D341Med (cell line): ENCODE measurements around the gene FLT3LG.
"Not testable (repeated sequence)": the region's sequence is repeated elsewhere in the genome, so short reads cannot be mapped to it uniquely, and the experiment has no call there.

Source experiments
- DNase-seq: peaks from one replicate; pipeline ENCODE4 v3.0.0; 2012; ENCODE audit warnings: low spot score

Gene FLT3LG

DNA sequence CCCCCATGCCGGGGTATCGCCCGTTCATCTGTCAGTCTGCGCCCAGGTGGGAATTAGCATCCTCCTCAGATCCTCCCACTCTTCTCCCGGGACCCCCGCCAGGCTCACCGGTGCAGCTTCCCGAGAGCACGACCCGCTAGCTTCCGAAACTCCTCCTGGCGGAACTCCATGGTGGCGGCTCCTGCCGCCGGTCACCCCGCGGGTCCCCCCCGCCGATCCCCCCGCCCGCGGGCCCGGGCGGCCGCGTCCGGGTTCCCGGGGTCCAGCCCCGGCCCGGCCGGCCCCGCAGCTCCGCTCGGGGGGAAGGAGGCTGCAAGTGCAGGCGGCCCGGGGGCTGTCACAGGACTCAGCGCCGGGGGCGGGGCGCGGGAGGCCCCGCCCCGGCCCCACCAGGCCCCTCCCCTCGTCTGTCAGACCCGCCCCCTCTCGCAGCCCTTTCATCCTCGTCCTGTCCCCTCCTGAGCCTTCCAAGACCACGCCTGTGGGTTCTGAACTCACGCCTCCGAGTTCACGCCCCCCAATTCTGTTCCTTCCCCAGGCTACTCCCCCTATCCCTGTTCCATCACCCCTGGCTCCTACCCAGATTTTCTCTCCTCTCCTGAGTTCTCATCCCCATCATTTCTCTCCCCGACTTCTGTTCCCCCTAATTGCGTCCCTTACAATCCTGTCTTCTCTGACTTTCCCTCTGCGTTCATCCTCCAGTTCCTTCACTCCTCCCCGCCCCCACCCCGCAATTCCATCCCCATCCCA lies 32.6 kb upstream of the FLT3LG start, which contains the start of gene SLC17A7:
Gene SLC17A7 (minus strand): TSS at position 318 of the 750 bp plus-strand sequence. CDS start 148 bp downstream, at position 170.
- peak; percentile 90 for DNase-seq

GRCh38 chr19:49441960-49442350 lies 32.1 kb upstream of the FLT3LG start:
- DNase-seq, result no peak

DNA sequence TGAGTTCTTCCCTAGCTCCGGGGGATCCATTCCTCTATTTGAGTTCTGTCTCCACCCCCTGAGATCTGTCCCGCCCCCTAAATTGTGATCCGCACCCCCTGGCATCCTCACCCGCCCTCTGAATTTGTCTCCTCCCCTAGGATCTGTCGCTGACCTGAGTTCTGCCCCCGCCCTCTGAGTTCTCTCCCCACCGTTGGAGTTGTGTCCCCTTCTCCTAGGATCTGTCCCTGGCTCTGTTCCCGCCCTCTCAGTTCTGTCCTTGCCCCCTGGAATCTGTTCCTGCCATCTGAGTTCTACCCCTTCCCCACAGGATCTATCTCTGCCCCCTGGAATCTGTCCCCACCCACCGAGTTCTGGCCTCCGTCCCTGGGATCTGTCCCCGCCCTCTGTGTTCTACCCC lies 31.7 kb upstream of the FLT3LG start:
- DNase-seq, result no peak

- peak; percentile 90 for DNase-seq
Measured at GRCh38 chr19:49442771-49443365, 31.1 kb upstream of the FLT3LG start.

GRCh38 chr19:49443366-49444099 lies 30.5 kb upstream of the FLT3LG start:
- DNase-seq, result peak; percentile 87

GRCh38 chr19:49444100-49444700 lies 29.8 kb upstream of the FLT3LG start:
- not testable (repeated sequence) for DNase-seq

DNA sequence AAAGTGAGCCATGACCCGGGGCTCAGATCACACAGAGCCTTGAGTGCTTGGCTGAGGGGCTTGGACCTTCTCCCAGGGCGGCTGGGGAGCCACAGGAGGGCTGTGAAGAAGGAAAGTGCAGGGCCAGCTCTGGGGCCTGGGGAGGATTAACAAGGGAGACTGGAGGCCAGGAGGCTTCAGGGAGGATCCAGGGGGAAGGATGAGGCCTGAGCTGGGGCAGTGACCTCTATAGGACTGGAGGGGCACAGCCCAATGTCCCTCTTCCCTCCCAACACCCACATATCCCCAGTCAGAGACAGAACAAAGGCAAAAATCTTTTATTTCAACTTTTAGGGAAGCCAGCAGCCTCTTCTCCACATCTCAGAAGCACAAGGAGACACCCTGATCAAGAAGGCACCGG lies 28.0 kb upstream of the FLT3LG start:
- DNase-seq, result no peak

GRCh38 chr19:49447485-49448431 lies 26.3 kb upstream of the FLT3LG start:
- DNase-seq, result no peak

- no peak for DNase-seq
Measured at GRCh38 chr19:49448432-49448786, 25.6 kb upstream of the FLT3LG start.

- DNase-seq, result no peak
Measured at GRCh38 chr19:49450405-49450804, 23.6 kb upstream of the FLT3LG start.

DNA sequence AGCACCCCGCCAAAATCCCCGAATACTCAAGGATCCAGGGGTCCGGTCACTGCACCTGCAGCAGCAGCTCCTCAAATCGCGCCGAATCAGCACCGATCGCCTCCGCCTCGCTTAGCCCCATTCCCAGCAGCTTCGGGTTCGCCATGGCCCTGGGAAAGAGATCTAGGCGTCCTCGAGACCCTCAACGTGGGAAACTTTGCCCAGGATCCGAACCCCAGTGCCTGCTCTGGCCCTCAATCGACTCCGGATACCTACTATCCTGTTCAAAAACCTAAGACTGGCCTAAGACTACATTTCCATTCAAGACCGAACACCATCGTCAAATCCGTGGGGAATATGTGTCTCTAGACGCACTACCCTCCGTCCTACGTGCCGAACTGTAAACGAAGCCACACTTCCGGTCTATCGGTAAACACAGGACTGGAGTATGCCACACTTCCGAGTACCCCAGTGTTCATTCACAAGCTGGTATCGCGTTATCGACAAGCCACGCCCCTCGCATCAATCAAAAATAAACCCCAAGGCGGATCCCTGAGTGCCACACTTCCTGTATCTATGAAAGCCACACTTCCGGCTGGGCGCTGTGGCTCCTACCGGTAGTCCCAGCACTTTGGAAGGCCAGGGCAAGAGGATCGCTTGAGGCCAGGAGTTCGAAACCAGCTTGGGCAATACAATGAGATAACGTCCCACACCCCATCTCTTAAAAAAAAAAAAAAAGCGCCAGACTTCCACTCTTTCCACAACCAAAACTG lies 22.4 kb upstream of the FLT3LG start, which contains the start of gene PIH1D1:
Gene PIH1D1 (minus strand): TSS at position 385 of the 752 bp plus-strand sequence. CDS start 240 bp downstream, at position 145.
- DNase-seq, result peak; percentile 84

GRCh38 chr19:49453013-49453756 lies 20.8 kb upstream of the FLT3LG start, which contains the start of gene ALDH16A1:
ALDH16A1 (plus strand) TSS chr19:49453225; CDS start chr19:49453332, 107 bp downstream.
- DNase-seq, result peak; percentile 97

- DNase-seq, result no peak
Measured at GRCh38 chr19:49453757-49454240, 20.2 kb upstream of the FLT3LG start.

GRCh38 chr19:49455773-49456172 lies 18.2 kb upstream of the FLT3LG start:
- DNase-seq, result no peak

DNA sequence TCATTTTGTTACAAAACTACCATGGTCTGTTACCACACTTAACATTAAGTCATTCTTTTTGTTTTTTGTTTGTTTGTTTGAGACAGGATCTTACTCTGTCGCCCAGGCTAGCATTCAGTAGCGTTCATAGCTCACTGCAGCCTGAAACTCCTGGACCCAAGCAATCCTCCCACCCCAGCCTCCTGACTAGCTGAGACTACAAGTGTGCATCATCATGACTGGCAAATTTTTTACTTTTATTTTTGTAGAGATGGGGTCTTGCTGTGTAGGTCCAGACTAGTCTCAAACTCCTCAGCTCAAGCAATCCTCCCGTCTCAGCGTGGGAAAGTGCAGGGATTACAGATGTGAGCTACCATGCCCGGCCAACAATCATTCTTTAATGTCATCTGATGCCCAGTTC lies 17.7 kb upstream of the FLT3LG start:
- DNase-seq, result no peak

GRCh38 chr19:49458567-49458903 lies 15.5 kb upstream of the FLT3LG start:
- no peak for DNase-seq

DNA sequence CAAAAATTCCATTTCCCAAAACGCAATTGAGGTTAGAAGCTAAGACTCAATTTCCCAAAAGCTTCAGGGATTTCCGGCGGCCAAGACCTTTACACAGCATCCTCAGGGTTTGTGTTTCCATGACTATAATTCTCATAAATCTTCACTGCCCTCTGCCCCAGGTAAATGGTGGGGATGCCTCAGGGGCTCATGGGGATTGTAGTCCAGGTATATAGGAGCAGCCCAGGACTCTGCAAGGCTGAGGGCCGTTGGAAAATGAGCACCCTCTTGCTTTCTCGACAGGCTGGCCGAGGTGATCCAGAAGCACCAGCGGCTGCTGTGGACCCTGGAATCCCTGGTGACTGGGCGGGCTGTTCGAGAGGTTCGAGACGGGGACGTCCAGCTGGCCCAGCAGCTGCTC lies 14.6 kb upstream of the FLT3LG start:
- no peak for DNase-seq

DNA sequence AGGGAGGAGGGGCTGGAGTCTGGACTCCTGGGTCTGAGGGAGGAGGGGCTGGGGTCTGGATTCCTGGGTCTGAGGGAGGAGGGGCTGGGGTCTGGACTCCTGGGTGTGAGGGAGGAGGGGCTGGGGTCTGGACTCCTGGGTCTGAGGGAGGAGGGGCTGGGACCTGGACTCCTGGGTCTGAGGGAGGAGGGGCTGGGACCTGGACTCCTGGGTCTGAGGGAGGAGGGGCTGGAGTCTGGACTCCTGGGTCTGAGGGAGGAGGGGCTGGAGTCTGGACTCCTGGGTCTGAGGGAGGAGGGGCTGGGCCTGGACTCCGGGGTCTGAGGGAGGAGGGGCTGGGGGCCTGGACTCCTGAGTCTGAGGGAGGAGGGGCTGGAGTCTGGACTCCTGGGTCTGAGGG lies 12.9 kb upstream of the FLT3LG start:
- not testable (repeated sequence) for DNase-seq

GRCh38 chr19:49461656-49462055 lies 12.4 kb upstream of the FLT3LG start:
- DNase-seq, result no peak

DNA sequence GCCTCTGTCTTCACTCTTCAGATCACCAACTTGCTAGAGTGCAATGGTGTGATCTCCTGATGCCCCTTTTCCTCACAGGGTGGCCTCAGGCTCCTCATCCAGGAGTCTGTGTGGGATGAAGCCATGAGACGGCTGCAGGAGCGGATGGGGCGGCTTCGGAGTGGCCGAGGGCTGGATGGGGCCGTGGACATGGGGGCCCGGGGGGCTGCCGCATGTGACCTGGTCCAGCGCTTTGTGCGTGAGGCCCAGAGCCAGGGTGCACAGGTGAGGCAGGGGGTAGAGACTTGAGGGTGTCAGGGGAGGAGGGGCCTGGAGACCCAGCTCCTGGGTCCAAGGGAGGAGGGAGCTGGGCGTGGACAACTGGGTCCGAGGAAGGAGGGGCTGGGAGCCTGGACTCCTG lies 11.5 kb upstream of the FLT3LG start:
- no peak for DNase-seq
